Upper lobe of right lung (tissue), 1 donor: Measurements from ENCODE around the gene MSN. TPM values are rescaled to one million over a fixed set of nuclear protein-coding genes. Genes with fewer than 3 reads are reported as not detected.
A peak's percentile ranks its signal among the peaks of the same experiment; 100 is the strongest.
"Not testable (repeated sequence)": the region's sequence is repeated elsewhere in the genome, so short reads cannot be mapped to it uniquely, and the experiment has no call there.

Experiments used
- ATAC-seq: fragments of 200-7000 bp; cut with Tn5 transposase; one replicate; pipeline ENCODE4 v1.9.1; 2020; ENCODE audit warnings: mild to moderate bottlenecking, moderate library complexity
- DNase-seq: peaks from one replicate; pipeline ENCODE4 v3.0.0-alpha.2; 2020
- H3K27ac ChIP-seq: fragments of 200-600 bp; one replicate; pipeline ENCODE4 v1.8.0; 2022
- H3K27me3 ChIP-seq: fragments of 200-600 bp; one replicate; pipeline ENCODE4 v1.8.0; 2022; ENCODE audit warnings: mild to moderate bottlenecking
- H3K36me3 ChIP-seq: fragments of 200-600 bp; one replicate; pipeline ENCODE4 v1.8.0; 2022
- H3K4me1 ChIP-seq: fragments of 200-600 bp; one replicate; pipeline ENCODE4 v1.8.0; 2022
- H3K4me3 ChIP-seq: fragments of 200-600 bp; one replicate; pipeline ENCODE4 v1.8.0; 2022; ENCODE audit warnings: mild to moderate bottlenecking
- H3K9me3 ChIP-seq: fragments of 200-600 bp; one replicate; pipeline ENCODE4 v1.8.0; 2022
- CTCF ChIP-seq: fragments of 200-600 bp; IDR thresholded peaks from one replicate; pipeline ENCODE4 v1.8.0; 2022; ENCODE audit warnings: antibody characterized with exemption
- intact Hi-C: fragments of 100-400 bp; cut with DNase I; formaldehyde crosslinking; loops from one replicate; pipeline ENCODE4 v1.11.0; 2022
- long read RNA-seq: library from polyadenylated mRNA; unstranded; transcript quantifications from one replicate; pipeline ENCODE4 v2.0.0, GENCODE V29; 2021
- total RNA-seq: library from RNA; stranded (reverse); fragmentation: NEBNext Ultra II Directional; extraction: Animal tissue kit (Norgen Biotek cat#: 25700); gene quantifications from one replicate; pipeline ENCODE4 v1.2.1, GENCODE V29; 2021
- donor health status: DM: no; HTN: yes; CAD: no; lungs with severe emphysema.

MSN gene
- total RNA-seq = 462 TPM
- long read RNA-seq, transcript MSN-201 (13 exons, 3,944 nt) = major isoform, 259 of 522 reads
- long read RNA-seq, partial matches to known transcripts = 241 of 522 reads
- long read RNA-seq, other reads (novel, unspliced or antisense) = 22 of 522 reads

GRCh38 chrX:65667503-65668376, at the start of gene MSN:
Gene MSN (plus strand): TSS chrX:65667654. CDS start chrX:65667842, 188 bp downstream.
- ATAC-seq (peak; percentile 94), DNase-seq (peak; percentile 90)
- Histone ChIP-seq H3K36me3 (no peaks in the 10 kb centered on the region), H3K4me3 (peak within 1 kb of the TSS; percentile 69), H3K27me3 (no peaks in the 10 kb centered on the region), H3K4me1 (peaks cover 9% of the 10 kb centered on the region), H3K27ac (peak within 1 kb of the TSS; percentile 93), H3K9me3 (no peaks in the 10 kb centered on the region)
- TF ChIP-seq CTCF = no peak
- intact Hi-C loops = no loop called here

DNA sequence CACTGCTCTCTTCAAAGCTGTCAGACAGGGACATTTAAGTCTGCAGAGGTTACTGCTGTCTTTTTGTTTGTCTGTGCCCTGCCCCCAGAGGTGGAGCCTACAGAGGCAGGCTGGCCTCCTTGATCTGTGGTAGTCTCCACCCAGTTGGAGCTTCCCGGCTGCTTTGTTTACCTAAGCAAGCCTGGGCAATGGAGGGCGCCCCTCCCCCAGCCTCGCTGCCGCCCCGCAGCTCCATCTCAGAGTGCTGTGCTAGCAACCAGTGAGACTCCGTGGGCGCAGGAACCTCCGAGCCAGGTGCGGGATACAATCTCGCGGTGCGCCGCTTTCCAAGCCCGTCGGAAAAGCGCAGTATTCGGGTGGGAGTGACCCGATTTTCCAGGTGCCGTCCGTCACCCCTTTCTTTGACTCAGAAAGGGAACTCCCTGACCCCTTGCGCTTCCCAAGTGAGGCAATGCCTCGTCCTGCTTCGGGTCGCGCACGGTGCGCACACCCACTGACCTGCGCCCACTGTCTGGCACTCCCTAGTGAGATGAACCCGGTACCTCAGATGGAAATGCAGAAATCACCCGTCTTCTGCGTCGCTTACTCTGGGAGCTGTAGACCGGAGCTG, 47.3 kb upstream of the MSN start:
- H3K4me1 ChIP-seq, intact Hi-C loops, ATAC-seq, H3K36me3 ChIP-seq, H3K27me3 ChIP-seq, H3K27ac ChIP-seq, H3K9me3 ChIP-seq, H3K4me3 ChIP-seq, DNase-seq: not testable (repeated sequence)

GRCh38 chrX:65630771-65631170, 36.7 kb upstream of the MSN start:
- no peak for DNase-seq
- no peak for TF ChIP-seq CTCF
- intact Hi-C loops = no loop called here

DNA sequence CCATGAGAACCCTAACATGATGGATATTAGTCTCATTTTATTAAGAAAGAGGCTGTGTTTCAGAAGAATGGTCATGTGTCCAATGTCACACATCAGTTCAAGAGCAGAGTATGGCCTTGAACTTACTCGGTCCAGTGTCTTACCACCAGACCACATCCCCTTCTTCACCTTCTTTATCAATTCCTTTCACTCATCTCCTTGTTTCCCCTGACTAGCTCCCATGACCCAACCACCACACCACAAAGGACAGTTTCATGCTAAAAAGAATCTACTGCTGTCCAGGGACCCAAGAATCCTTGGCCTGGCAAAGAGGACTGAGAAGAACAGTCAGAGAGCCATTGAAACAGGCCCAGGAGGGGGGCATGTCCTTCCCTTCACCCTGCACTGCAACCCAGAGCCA, 33.6 kb upstream of the MSN start:
- ATAC-seq (no peak), DNase-seq (no peak)
- Histone ChIP-seq H3K27me3 (no peaks in the 10 kb centered on the region), H3K36me3 (no peaks in the 10 kb centered on the region), H3K4me3 (no peak overlapping the region), H3K4me1 (peaks cover 8% of the 10 kb centered on the region), H3K27ac (no peak overlapping the region), H3K9me3 (no peaks in the 10 kb centered on the region)
- intact Hi-C loops = no loop called here
- TF ChIP-seq CTCF = no peak

More at GRCh38 chrX:65630771-65631170, 36.7 kb upstream of the MSN start:
- no peak for ATAC-seq
- no peak overlapping the region for H3K27ac ChIP-seq
- H3K4me3 ChIP-seq = no peak overlapping the region
- no peaks in the 10 kb centered on the region for H3K27me3 ChIP-seq
- H3K4me1 ChIP-seq = peaks cover 8% of the 10 kb centered on the region
- H3K36me3 ChIP-seq = no peaks in the 10 kb centered on the region
- H3K9me3 ChIP-seq = no peaks in the 10 kb centered on the region

GRCh38 chrX:65634732-65635131, 32.7 kb upstream of the MSN start:
- TF ChIP-seq CTCF = no peak
- no peak for ATAC-seq
- no peak for DNase-seq
- H3K4me3 ChIP-seq = no peak overlapping the region
- H3K9me3 ChIP-seq = no peaks in the 10 kb centered on the region
- H3K4me1 ChIP-seq = peaks cover 8% of the 10 kb centered on the region
- peak overlapping the region; percentile 30 for H3K27ac ChIP-seq
- no peaks in the 10 kb centered on the region for H3K36me3 ChIP-seq
- no peaks in the 10 kb centered on the region for H3K27me3 ChIP-seq
- intact Hi-C loops = no loop called here

GRCh38 chrX:65635378-65635777, 32.1 kb upstream of the MSN start:
- H3K36me3 ChIP-seq = no peaks in the 10 kb centered on the region
- H3K27ac ChIP-seq = peak overlapping the region; percentile 30
- no peak overlapping the region for H3K4me3 ChIP-seq
- intact Hi-C loops = no loop called here
- no peaks in the 10 kb centered on the region for H3K27me3 ChIP-seq
- ATAC-seq (peak; percentile 62), DNase-seq (no peak)
- H3K4me1 ChIP-seq = peaks cover 8% of the 10 kb centered on the region
- no peaks in the 10 kb centered on the region for H3K9me3 ChIP-seq
- no peak for TF ChIP-seq CTCF
